SU-DHL-6 (cell line): ENCODE results near the gene MT1H.

Experiments used
- CTCF ChIP-seq: fragments of 200-600 bp; sonication (generic); IDR thresholded peaks from one replicate; pipeline ENCODE4 v1.5.1; 2017; ENCODE audit warnings: antibody characterized with exemption, mild to moderate bottlenecking, low read length, moderate library complexity; ENCODE audit not compliant: insufficient read depth, poor library complexity, severe bottlenecking
- EZH2phosphoT487 ChIP-seq: fragments of 200-600 bp; sonication (generic), shearing (Covaris generic); conservative IDR thresholded peaks from 2 replicates; pipeline ENCODE4 v1.6.1; 2018; ENCODE audit warnings: mild to moderate bottlenecking, antibody characterized with exemption, low read length, moderate library complexity, mixed read lengths

- TF ChIP-seq EZH2phosphoT487, result no peak
- no peak for TF ChIP-seq CTCF
Measured at GRCh38 chr16:56675685-56676210, 6.1 kb downstream of the MT1H start.
